ENCODE data around the gene PSIP1.

GRCh38 chr9:15505921-15506320 is 4.8 kb downstream of the PSIP1 start:
- TF ChIP-seq, protein P1, sequence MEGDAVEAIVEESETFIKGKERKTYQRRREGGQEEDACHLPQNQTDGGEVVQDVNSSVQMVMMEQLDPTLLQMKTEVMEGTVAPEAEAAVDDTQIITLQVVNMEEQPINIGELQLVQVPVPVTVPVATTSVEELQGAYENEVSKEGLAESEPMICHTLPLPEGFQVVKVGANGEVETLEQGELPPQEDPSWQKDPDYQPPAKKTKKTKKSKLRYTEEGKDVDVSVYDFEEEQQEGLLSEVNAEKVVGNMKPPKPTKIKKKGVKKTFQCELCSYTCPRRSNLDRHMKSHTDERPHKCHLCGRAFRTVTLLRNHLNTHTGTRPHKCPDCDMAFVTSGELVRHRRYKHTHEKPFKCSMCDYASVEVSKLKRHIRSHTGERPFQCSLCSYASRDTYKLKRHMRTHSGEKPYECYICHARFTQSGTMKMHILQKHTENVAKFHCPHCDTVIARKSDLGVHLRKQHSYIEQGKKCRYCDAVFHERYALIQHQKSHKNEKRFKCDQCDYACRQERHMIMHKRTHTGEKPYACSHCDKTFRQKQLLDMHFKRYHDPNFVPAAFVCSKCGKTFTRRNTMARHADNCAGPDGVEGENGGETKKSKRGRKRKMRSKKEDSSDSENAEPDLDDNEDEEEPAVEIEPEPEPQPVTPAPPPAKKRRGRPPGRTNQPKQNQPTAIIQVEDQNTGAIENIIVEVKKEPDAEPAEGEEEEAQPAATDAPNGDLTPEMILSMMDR (IDR thresholded peaks at IDR 0.05; ENCODE audit: poor library complexity): no peak
- TF ChIP-seq EZH2phosphoT487 (IDR thresholded peaks at IDR 0.05; ENCODE audit: low read depth, severe bottlenecking, unreplicated experiment) (no peak), EZH2 (IDR thresholded peaks at IDR 0.05; ENCODE audit: borderline replicate concordance) (no peak)
